Retinal pigment epithelial cell (primary cell): ENCODE data around the gene HSFX3.

Source experiments
- DNase-seq: peaks from one replicate; pipeline ENCODE4 v3.0.0-alpha.2; 2010; ENCODE audit warnings: low read depth
- H3K4me3 ChIP-seq: 2 replicates; pipeline ENCODE4 v1.5.1; 2011; ENCODE audit warnings: mild to moderate bottlenecking, low read length, control low read depth, moderate library complexity
- TF ChIP-seq, protein P1 (sequence below): conservative IDR thresholded peaks from 2 replicates; pipeline ENCODE4 v1.5.1; 2011; ENCODE audit warnings: low read depth, low read length, control low read depth, inconsistent platforms

Gene HSFX3

DNA sequence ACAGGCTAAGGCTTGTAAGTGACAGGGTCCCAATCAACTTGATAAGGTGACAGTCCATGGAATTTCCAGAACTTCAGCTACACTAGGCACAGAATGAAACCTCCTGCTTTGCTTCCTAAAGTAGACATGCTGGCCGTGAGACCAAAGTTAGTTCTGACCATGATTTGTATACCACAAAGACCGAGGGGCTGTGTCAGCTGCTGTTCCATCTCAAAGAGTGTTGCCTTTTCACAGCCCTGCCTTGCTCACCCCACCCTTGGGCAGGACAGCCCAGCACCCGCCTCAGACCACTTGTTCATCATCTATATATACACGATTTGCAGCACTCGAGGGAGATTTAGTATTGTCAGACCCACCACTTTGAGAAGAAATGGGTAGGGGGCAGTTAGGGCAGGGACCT is 50.0 kb downstream of the HSFX3 start:
- no peak for DNase-seq
- TF ChIP-seq, protein P1, sequence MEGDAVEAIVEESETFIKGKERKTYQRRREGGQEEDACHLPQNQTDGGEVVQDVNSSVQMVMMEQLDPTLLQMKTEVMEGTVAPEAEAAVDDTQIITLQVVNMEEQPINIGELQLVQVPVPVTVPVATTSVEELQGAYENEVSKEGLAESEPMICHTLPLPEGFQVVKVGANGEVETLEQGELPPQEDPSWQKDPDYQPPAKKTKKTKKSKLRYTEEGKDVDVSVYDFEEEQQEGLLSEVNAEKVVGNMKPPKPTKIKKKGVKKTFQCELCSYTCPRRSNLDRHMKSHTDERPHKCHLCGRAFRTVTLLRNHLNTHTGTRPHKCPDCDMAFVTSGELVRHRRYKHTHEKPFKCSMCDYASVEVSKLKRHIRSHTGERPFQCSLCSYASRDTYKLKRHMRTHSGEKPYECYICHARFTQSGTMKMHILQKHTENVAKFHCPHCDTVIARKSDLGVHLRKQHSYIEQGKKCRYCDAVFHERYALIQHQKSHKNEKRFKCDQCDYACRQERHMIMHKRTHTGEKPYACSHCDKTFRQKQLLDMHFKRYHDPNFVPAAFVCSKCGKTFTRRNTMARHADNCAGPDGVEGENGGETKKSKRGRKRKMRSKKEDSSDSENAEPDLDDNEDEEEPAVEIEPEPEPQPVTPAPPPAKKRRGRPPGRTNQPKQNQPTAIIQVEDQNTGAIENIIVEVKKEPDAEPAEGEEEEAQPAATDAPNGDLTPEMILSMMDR, result no peak
- H3K4me3 ChIP-seq, result no peak overlapping the region

DNA sequence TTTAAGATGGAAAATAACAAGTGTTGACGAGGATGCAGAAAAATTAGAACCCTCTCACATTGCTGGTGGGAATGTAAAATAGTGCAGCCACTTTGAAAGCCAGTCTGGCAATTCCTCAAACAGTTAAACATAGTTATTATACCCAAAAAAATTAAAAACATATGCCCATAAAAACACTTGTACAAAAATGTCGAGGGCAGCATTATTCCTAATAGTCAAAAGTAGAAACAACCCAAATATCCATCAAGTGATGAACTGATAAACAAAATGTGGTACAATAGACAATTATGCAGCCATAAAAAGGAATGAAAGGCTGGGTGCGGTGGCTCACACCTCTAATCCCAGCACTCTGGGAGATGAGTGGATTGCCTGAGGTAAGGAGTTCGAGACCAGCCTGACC is 51.0 kb downstream of the HSFX3 start:
- no peak overlapping the region for H3K4me3 ChIP-seq
- TF ChIP-seq, protein P1, result no peak
- DNase-seq, result no peak
